Measurements from ENCODE around the gene RPP21. TPM values are rescaled to one million over a fixed set of nuclear protein-coding genes. Genes with fewer than 3 reads are reported as not detected.
"Not testable (repeated sequence)": the region's sequence is repeated elsewhere in the genome, so short reads cannot be mapped to it uniquely, and the experiment has no call there.

Gene RPP21
- total RNA-seq, 1 experiment from 2014 or later: 119 TPM

- DNase-seq (ENCODE audit: low read depth): not testable (repeated sequence)
These were observed 24.3 kb downstream of the RPP21 start for GRCh38 chr6:30369280-30369679.

- DNase-seq (ENCODE audit: low read depth): no peak
These were observed 33.5 kb downstream of the RPP21 start for GRCh38 chr6:30378290-30378937.

- DNase-seq (ENCODE audit: low read depth): no peak
These were observed 35.5 kb downstream of the RPP21 start for GRCh38 chr6:30380464-30380863.

- DNase-seq (ENCODE audit: low read depth): no peak
These were observed 41.2 kb downstream of the RPP21 start for GRCh38 chr6:30386166-30386565.

- DNase-seq (ENCODE audit: low read depth): no peak
These were observed 46.3 kb downstream of the RPP21 start for GRCh38 chr6:30391240-30391639.

- DNase-seq (ENCODE audit: low read depth): no peak
These were observed 49.2 kb downstream of the RPP21 start for GRCh38 chr6:30394139-30394538.

Small RNA genes lying within 50 kb of the gene (small RNA-seq; reads per million reads assigned to genes)
- gene HLA-N: not detected

Other genes starting within 250 kb of the RPP21 start
- gene TRIM31, start 232.1 kb upstream of the RPP21 start, total RNA-seq (2014; rRNA removed; shearing (Covaris generic)): 0.03 TPM in 1 of 2 replicates, not detected in the other
- not detected in 2 replicates for gene TRIM40, start 209.0 kb upstream of the RPP21 start, total RNA-seq (2014; rRNA removed; shearing (Covaris generic))
- gene TRIM10, start 183.9 kb upstream of the RPP21 start, total RNA-seq (2014; rRNA removed; shearing (Covaris generic)): not detected in 2 replicates
- gene TRIM15, start 181.6 kb upstream of the RPP21 start, total RNA-seq (2014; rRNA removed; shearing (Covaris generic)): not detected in 2 replicates
- 28.8 and 29.2 TPM in 2 replicates for gene TRIM26, start 131.8 kb upstream of the RPP21 start, total RNA-seq (2014; rRNA removed; shearing (Covaris generic))
- 13.2 and 16.3 TPM in 2 replicates for gene TRIM39, start 18.2 kb upstream of the RPP21 start, total RNA-seq (2014; rRNA removed; shearing (Covaris generic))
- gene HLA-E, start 144.4 kb downstream of the RPP21 start, total RNA-seq (2014; rRNA removed; shearing (Covaris generic)): 51.5 and 51.9 TPM in 2 replicates
- 67.5 and 78.6 TPM in 2 replicates for gene GNL1, start 211.3 kb downstream of the RPP21 start, total RNA-seq (2014; rRNA removed; shearing (Covaris generic))
- 12.7 and 21.4 TPM in 2 replicates for gene PRR3, start 212.1 kb downstream of the RPP21 start, total RNA-seq (2014; rRNA removed; shearing (Covaris generic))
- gene ABCF1, start 226.3 kb downstream of the RPP21 start, total RNA-seq (2014; rRNA removed; shearing (Covaris generic)): 72.3 and 77.8 TPM in 2 replicates

All from HT1080 (cell line).